ENCODE measurements around the gene DDX56. TPM values are rescaled to one million over a fixed set of nuclear protein-coding genes. Genes with fewer than 3 reads are reported as not detected.

DDX56 gene
- total and polyA plus RNA-seq, 9 of the 15 experiments (the other 6 are each of a cell fraction or from before 2014, with no cell fraction given), result 33.0 to 145 (median 102) TPM

- TF ChIP-seq HDAC2 (IDR thresholded peaks at IDR 0.05) (peak; percentile 89), ELF1 (tag; IDR thresholded peaks at IDR 0.05) (no peak), ZBTB7A (IDR thresholded peaks at IDR 0.05; ENCODE audit: borderline replicate concordance, control insufficient read depth, low read depth, low read length) (peak; percentile 74; the same call in 1 of the 2 replicates), POLR2A (conservative IDR thresholded peaks at IDR 0.05) (peak; percentile 98), KLF16 (IDR thresholded peaks at IDR 0.05) (no peak), ARID3A (IDR thresholded peaks at IDR 0.05; ENCODE audit: borderline replicate concordance, low read depth, low read length) (no peak; the same call in 1 of the 2 replicates), POLR3G (IDR thresholded peaks at IDR 0.05; ENCODE audit: extremely low read depth, insufficient read length, insufficient replicate concordance) (no peak), SIRT6 (IDR thresholded peaks at IDR 0.05; ENCODE audit: low read depth, low read length) (no peak), TEAD4 (IDR thresholded peaks at IDR 0.05; ENCODE audit: low read length) (peak; percentile 42; the same call in 1 of the 2 replicates), TEAD4 (CRISPR knock-in tag; IDR thresholded peaks at IDR 0.05; ENCODE audit: borderline replicate concordance) (no peak), ZNF184 (CRISPR knock-in tag; IDR thresholded peaks at IDR 0.05) (no peak), ZNF253 (CRISPR knock-in tag; conservative IDR thresholded peaks at IDR 0.05) (no peak), ZNF23 (CRISPR knock-in tag; IDR thresholded peaks at IDR 0.05) (no peak), PHB2 (IDR thresholded peaks at IDR 0.05; ENCODE audit: low read depth) (no peak), PTRF (tag; IDR thresholded peaks at IDR 0.05) (no peak), ARID2 (IDR thresholded peaks at IDR 0.05) (no peak), TAF15 (IDR thresholded peaks at IDR 0.05; ENCODE audit: low read depth, low read length) (0 out of 2 replicates have a peak, but pooled peaks have one; percentile 63), TBL1XR1 (IDR thresholded peaks at IDR 0.05; ENCODE audit: low read length in 2 of 2) (peak in 1 of 2 experiments; percentile 95; a peak in 2 of 4 replicates), GTF2E2 (tag; IDR thresholded peaks at IDR 0.05) (no peak; the same call in 1 of the 2 replicates), AFF4 (CRISPR knock-in tag; IDR thresholded peaks at IDR 0.05) (no peak), FOXM1 (IDR thresholded peaks at IDR 0.05; ENCODE audit: low read depth) (no peak; the same call in 1 of the 2 replicates), FOXM1 (CRISPR knock-in tag; IDR thresholded peaks at IDR 0.05; ENCODE audit: low read depth) (0 out of 2 replicates have a peak, but pooled peaks have one; percentile 23), FOXJ3 (CRISPR knock-in tag; IDR thresholded peaks at IDR 0.05) (no peak), HDAC8 (tag; IDR thresholded peaks at IDR 0.05) (0 out of 2 replicates have a peak, but pooled peaks have one; percentile 20), STAG1 (CRISPR knock-in tag; IDR thresholded peaks at IDR 0.05; ENCODE audit: borderline replicate concordance) (no peak), SMARCE1 (IDR thresholded peaks at IDR 0.05) (no peak)
Measured at GRCh38 chr7:44606341-44607140, 32.8 kb upstream of the DDX56 start, which contains the start of gene OGDH (continued).
